ENCODE measurements around the gene CYB561D1.

Gene CYB561D1

GRCh38 chr1:109474697-109475096 is 19.2 kb upstream of the CYB561D1 start:
- no peak overlapping the region for H3K4me3 ChIP-seq (ENCODE audit: low read depth, low read length)
- DNase-seq (ENCODE audit: low read depth), result no peak
- TF ChIP-seq CTCF (IDR thresholded peaks at IDR 0.05; ENCODE audit: low read depth, low read length, missing control alignments), result no peak

- H3K4me3 ChIP-seq (ENCODE audit: low read depth, low read length), result no peak overlapping the region
- TF ChIP-seq CTCF (IDR thresholded peaks at IDR 0.05; ENCODE audit: low read depth, low read length, missing control alignments), result no peak
- no peak for DNase-seq (ENCODE audit: low read depth)
These were observed 18.6 kb upstream of the CYB561D1 start for GRCh38 chr1:109475261-109475660.

- no peak for TF ChIP-seq CTCF (IDR thresholded peaks at IDR 0.05; ENCODE audit: low read depth, low read length, missing control alignments)
- DNase-seq (ENCODE audit: low read depth), result no peak
- H3K4me3 ChIP-seq (ENCODE audit: low read depth, low read length), result no peak overlapping the region
These were observed 17.1 kb upstream of the CYB561D1 start for GRCh38 chr1:109476825-109477224.

GRCh38 chr1:109477821-109478220 is 16.1 kb upstream of the CYB561D1 start:
- no peak for TF ChIP-seq CTCF (IDR thresholded peaks at IDR 0.05; ENCODE audit: low read depth, low read length, missing control alignments)
- H3K4me3 ChIP-seq (ENCODE audit: low read depth, low read length), result no peak overlapping the region
- no peak for DNase-seq (ENCODE audit: low read depth)

GRCh38 chr1:109478806-109479205 is 15.1 kb upstream of the CYB561D1 start:
- DNase-seq (ENCODE audit: low read depth), result no peak
- no peak for TF ChIP-seq CTCF (IDR thresholded peaks at IDR 0.05; ENCODE audit: low read depth, low read length, missing control alignments)
- no peak overlapping the region for H3K4me3 ChIP-seq (ENCODE audit: low read depth, low read length)

GRCh38 chr1:109479311-109479710 is 14.6 kb upstream of the CYB561D1 start:
- TF ChIP-seq CTCF (IDR thresholded peaks at IDR 0.05; ENCODE audit: low read depth, low read length, missing control alignments), result no peak

GRCh38 chr1:109479901-109480300 is 14.0 kb upstream of the CYB561D1 start:
- no peak for DNase-seq (ENCODE audit: low read depth)
- no peak for TF ChIP-seq CTCF (IDR thresholded peaks at IDR 0.05; ENCODE audit: low read depth, low read length, missing control alignments)
- no peak overlapping the region for H3K4me3 ChIP-seq (ENCODE audit: low read depth, low read length)

More at GRCh38 chr1:109479311-109479710, 14.6 kb upstream of the CYB561D1 start:
- DNase-seq (ENCODE audit: low read depth), result no peak
- H3K4me3 ChIP-seq (ENCODE audit: low read depth, low read length), result no peak overlapping the region

Data from GM12864 (cell line).